IPS-11a (cell line): ENCODE results near the gene EPB41L4A.
A peak's percentile ranks its signal among the peaks of the same experiment; 100 is the strongest.
"Not testable (repeated sequence)": the region's sequence is repeated elsewhere in the genome, so short reads cannot be mapped to it uniquely, and the experiment has no call there.

Experiments
- H3K4me3 ChIP-seq: one replicate; pipeline ENCODE4 v1.5.1; 2013; ENCODE audit warnings: low read depth, low read length, control low read depth

EPB41L4A gene

GRCh38 chr5:112419164-112419985 is at the start of gene EPB41L4A:
Gene EPB41L4A, minus strand, starts transcription at chr5:112419277. Its CDS starts 238 bp downstream, at chr5:112419039.
- H3K4me3 ChIP-seq, result peak within 1 kb of the TSS; percentile 85

GRCh38 chr5:112467485-112467884 is 48.4 kb upstream of the EPB41L4A start:
- no peak overlapping the region for H3K4me3 ChIP-seq

- H3K4me3 ChIP-seq, result not testable (repeated sequence)
These were observed 47.2 kb upstream of the EPB41L4A start for GRCh38 chr5:112466261-112466660.

GRCh38 chr5:112447187-112447760 is 28.2 kb upstream of the EPB41L4A start:
- not testable (repeated sequence) for H3K4me3 ChIP-seq

GRCh38 chr5:112445626-112446350 is 26.7 kb upstream of the EPB41L4A start:
- H3K4me3 ChIP-seq, result no peak overlapping the region

GRCh38 chr5:112443932-112444331 is 24.9 kb upstream of the EPB41L4A start:
- not testable (repeated sequence) for H3K4me3 ChIP-seq

GRCh38 chr5:112440031-112440430 is 21.0 kb upstream of the EPB41L4A start:
- H3K4me3 ChIP-seq, result no peak overlapping the region

- H3K4me3 ChIP-seq, result no peak overlapping the region
These were observed 17.1 kb upstream of the EPB41L4A start for GRCh38 chr5:112436144-112436543.

GRCh38 chr5:112434641-112435040 is 15.6 kb upstream of the EPB41L4A start:
- no peak overlapping the region for H3K4me3 ChIP-seq

GRCh38 chr5:112426202-112426601 is 7.1 kb upstream of the EPB41L4A start:
- not testable (repeated sequence) for H3K4me3 ChIP-seq

GRCh38 chr5:112419986-112420864 is 1.1 kb upstream of the EPB41L4A start:
- H3K4me3 ChIP-seq, result peak overlapping the region; percentile 85

- H3K4me3 ChIP-seq, result peak overlapping the region; percentile 85
These were observed 366 bp downstream of the EPB41L4A start for GRCh38 chr5:112418659-112419163.

GRCh38 chr5:112417931-112418658 is 982 bp downstream of the EPB41L4A start:
- peak overlapping the region; percentile 85 for H3K4me3 ChIP-seq

GRCh38 chr5:112415552-112415951 is 3.5 kb downstream of the EPB41L4A start:
- no peak overlapping the region for H3K4me3 ChIP-seq

GRCh38 chr5:112413611-112414010 is 5.5 kb downstream of the EPB41L4A start:
- no peak overlapping the region for H3K4me3 ChIP-seq

- no peak overlapping the region for H3K4me3 ChIP-seq
These were observed 6.7 kb downstream of the EPB41L4A start for GRCh38 chr5:112412346-112412745.

GRCh38 chr5:112411903-112412302 is 7.2 kb downstream of the EPB41L4A start:
- no peak overlapping the region for H3K4me3 ChIP-seq

GRCh38 chr5:112407666-112408065 is 11.4 kb downstream of the EPB41L4A start:
- H3K4me3 ChIP-seq, result no peak overlapping the region

GRCh38 chr5:112407240-112407639 is 11.8 kb downstream of the EPB41L4A start:
- H3K4me3 ChIP-seq, result no peak overlapping the region

- no peak overlapping the region for H3K4me3 ChIP-seq
These were observed 16.0 kb downstream of the EPB41L4A start for GRCh38 chr5:112403069-112403468.
